K562 (cell line): ENCODE data around the gene HSPA1L. TPM values are rescaled to one million over a fixed set of nuclear protein-coding genes. Genes with fewer than 3 reads are reported as not detected.

Source experiments
- C11orf30 ChIP-seq: fragments of 450-650 bp; IDR thresholded peaks from 2 replicates; pipeline ENCODE4 v1.6.1; 2016; ENCODE audit warnings: low read depth, mild to moderate bottlenecking
- ETV6 ChIP-seq, 3 experiments: fragments of 150-350 bp in 1 of 3; sonication (generic) in 1 of 3; formaldehyde crosslinking in 1 of 3; IDR thresholded peaks; 2 replicates each; pipeline versions ENCODE4 v1.6.1 to v1.8.0; 2014 to 2022; ENCODE audit warnings: borderline replicate concordance in 2 of 3, low read depth in 2 of 3, antibody characterized with exemption in 1 of 3, low read length in 1 of 3, mild to moderate bottlenecking in 1 of 3, missing genetic modification reagents in 1 of 3
- KAT2B ChIP-seq: IDR thresholded peaks from one replicate; pipeline ENCODE4 v1.6.1; 2012; ENCODE audit warnings: low read depth, mild to moderate bottlenecking, control low read depth, inconsistent platforms, low read length, moderate library complexity
- MXD1 ChIP-seq: fragments of 250-450 bp; sonication (Bioruptor Pico); IDR thresholded peaks from 2 replicates; pipeline ENCODE4 v1.8.0; 2021; ENCODE audit warnings: borderline replicate concordance, mild to moderate bottlenecking, moderate library complexity; ENCODE audit not compliant: poor library complexity, severe bottlenecking
- SIN3B ChIP-seq: fragments of 450-650 bp; IDR thresholded peaks from 2 replicates; pipeline ENCODE4 v1.6.1; 2017; ENCODE audit warnings: low read depth, mild to moderate bottlenecking, moderate library complexity
- U2AF1 ChIP-seq: fragments of 200-400 bp; formaldehyde crosslinking; optimal IDR thresholded peaks from 2 replicates; pipeline ENCODE3; 2017; ENCODE audit warnings: mild to moderate bottlenecking, low read depth, low read length, moderate library complexity
- ZNF133 ChIP-seq: fragments of 250-450 bp; sonication (Bioruptor Pico); IDR thresholded peaks from 2 replicates; pipeline ENCODE4 v1.4.0; 2020; ENCODE audit warnings: mild to moderate bottlenecking
- polyA plus RNA-seq, 8 experiments: library from polyadenylated mRNA; depleted of rRNA in 4 of 8; stranded (reverse) in 5 of 8; unstranded in 3 of 8; fragments of >200 nt; fragmentation: Nextera tagmentation in 2 of 8; fragmentation: Illumina TruSeq in 1 of 8; extraction: Ambion mirVana in 2 of 8; extraction: Trizol in 1 of 8; gene quantifications; 2 replicates each; pipeline versions ENCODE4 v1.2.1 to v1.2.3, GENCODE V29; 2011 to 2014; ENCODE audit warnings: inconsistent platforms in 1 of 8, missing spikeins in 1 of 8
- total RNA-seq, 7 experiments: library from RNA; depleted of rRNA in 6 of 7; stranded (reverse); fragments of >200 nt in 6 of 7; fragmentation: Illumina TruSeq in 2 of 7; extraction: Trizol in 2 of 7; gene quantifications; 2 replicates each; pipeline versions ENCODE4 v1.2.1 to v1.2.3, GENCODE V29; 2011 to 2021; ENCODE audit warnings: low replicate concordance in 1 of 7
- TF ChIP-seq, protein P1 (sequence below): fragments of 200-600 bp; sonication (generic); IDR thresholded peaks from one replicate; pipeline ENCODE4 v1.6.1; 2012; ENCODE audit warnings: mild to moderate bottlenecking, low read depth, low read length, inconsistent platforms
- TF ChIP-seq, protein P2 (sequence below): fragments of 250-450 bp; sonication (Bioruptor Pico); IDR thresholded peaks from 2 replicates; pipeline ENCODE4 v1.5.0; 2020; ENCODE audit warnings: mild to moderate bottlenecking
- TF ChIP-seq, protein P3 (sequence below): fragments of 250-450 bp; sonication (Bioruptor Pico); IDR thresholded peaks from 2 replicates; pipeline ENCODE4 v1.5.0; 2021

Gene HSPA1L
- total and polyA plus RNA-seq, 9 of the 15 experiments (the other 6 are each of a cell fraction or from before 2014, with no cell fraction given), result 0.14 to 2.1 (median 1.3) TPM

GRCh38 chr6:31776989-31777666 lies 38.0 kb downstream of the HSPA1L start, which contains the start of gene VWA7 (continued):
- TF ChIP-seq, protein P1, sequence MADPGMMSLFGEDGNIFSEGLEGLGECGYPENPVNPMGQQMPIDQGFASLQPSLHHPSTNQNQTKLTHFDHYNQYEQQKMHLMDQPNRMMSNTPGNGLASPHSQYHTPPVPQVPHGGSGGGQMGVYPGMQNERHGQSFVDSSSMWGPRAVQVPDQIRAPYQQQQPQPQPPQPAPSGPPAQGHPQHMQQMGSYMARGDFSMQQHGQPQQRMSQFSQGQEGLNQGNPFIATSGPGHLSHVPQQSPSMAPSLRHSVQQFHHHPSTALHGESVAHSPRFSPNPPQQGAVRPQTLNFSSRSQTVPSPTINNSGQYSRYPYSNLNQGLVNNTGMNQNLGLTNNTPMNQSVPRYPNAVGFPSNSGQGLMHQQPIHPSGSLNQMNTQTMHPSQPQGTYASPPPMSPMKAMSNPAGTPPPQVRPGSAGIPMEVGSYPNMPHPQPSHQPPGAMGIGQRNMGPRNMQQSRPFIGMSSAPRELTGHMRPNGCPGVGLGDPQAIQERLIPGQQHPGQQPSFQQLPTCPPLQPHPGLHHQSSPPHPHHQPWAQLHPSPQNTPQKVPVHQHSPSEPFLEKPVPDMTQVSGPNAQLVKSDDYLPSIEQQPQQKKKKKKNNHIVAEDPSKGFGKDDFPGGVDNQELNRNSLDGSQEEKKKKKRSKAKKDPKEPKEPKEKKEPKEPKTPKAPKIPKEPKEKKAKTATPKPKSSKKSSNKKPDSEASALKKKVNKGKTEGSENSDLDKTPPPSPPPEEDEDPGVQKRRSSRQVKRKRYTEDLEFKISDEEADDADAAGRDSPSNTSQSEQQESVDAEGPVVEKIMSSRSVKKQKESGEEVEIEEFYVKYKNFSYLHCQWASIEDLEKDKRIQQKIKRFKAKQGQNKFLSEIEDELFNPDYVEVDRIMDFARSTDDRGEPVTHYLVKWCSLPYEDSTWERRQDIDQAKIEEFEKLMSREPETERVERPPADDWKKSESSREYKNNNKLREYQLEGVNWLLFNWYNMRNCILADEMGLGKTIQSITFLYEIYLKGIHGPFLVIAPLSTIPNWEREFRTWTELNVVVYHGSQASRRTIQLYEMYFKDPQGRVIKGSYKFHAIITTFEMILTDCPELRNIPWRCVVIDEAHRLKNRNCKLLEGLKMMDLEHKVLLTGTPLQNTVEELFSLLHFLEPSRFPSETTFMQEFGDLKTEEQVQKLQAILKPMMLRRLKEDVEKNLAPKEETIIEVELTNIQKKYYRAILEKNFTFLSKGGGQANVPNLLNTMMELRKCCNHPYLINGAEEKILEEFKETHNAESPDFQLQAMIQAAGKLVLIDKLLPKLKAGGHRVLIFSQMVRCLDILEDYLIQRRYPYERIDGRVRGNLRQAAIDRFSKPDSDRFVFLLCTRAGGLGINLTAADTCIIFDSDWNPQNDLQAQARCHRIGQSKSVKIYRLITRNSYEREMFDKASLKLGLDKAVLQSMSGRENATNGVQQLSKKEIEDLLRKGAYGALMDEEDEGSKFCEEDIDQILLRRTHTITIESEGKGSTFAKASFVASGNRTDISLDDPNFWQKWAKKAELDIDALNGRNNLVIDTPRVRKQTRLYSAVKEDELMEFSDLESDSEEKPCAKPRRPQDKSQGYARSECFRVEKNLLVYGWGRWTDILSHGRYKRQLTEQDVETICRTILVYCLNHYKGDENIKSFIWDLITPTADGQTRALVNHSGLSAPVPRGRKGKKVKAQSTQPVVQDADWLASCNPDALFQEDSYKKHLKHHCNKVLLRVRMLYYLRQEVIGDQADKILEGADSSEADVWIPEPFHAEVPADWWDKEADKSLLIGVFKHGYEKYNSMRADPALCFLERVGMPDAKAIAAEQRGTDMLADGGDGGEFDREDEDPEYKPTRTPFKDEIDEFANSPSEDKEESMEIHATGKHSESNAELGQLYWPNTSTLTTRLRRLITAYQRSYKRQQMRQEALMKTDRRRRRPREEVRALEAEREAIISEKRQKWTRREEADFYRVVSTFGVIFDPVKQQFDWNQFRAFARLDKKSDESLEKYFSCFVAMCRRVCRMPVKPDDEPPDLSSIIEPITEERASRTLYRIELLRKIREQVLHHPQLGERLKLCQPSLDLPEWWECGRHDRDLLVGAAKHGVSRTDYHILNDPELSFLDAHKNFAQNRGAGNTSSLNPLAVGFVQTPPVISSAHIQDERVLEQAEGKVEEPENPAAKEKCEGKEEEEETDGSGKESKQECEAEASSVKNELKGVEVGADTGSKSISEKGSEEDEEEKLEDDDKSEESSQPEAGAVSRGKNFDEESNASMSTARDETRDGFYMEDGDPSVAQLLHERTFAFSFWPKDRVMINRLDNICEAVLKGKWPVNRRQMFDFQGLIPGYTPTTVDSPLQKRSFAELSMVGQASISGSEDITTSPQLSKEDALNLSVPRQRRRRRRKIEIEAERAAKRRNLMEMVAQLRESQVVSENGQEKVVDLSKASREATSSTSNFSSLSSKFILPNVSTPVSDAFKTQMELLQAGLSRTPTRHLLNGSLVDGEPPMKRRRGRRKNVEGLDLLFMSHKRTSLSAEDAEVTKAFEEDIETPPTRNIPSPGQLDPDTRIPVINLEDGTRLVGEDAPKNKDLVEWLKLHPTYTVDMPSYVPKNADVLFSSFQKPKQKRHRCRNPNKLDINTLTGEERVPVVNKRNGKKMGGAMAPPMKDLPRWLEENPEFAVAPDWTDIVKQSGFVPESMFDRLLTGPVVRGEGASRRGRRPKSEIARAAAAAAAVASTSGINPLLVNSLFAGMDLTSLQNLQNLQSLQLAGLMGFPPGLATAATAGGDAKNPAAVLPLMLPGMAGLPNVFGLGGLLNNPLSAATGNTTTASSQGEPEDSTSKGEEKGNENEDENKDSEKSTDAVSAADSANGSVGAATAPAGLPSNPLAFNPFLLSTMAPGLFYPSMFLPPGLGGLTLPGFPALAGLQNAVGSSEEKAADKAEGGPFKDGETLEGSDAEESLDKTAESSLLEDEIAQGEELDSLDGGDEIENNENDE, result peak; percentile 10
- TF ChIP-seq C11orf30 (no peak), KAT2B (peak; percentile 47), U2AF1 (no peak), ETV6 (IDR thresholded peaks at IDR 0.05; ENCODE audit: borderline replicate concordance in 1 of 2, low read depth in 2 of 2, low read length in 1 of 2) (peak; percentile 72 to 88; a peak in 2 of 4 replicates), ETV6 (CRISPR knock-in tag; IDR thresholded peaks at IDR 0.05; ENCODE audit: borderline replicate concordance) (peak; percentile 18; the same call in 1 of the 2 replicates), SIN3B (no peak), ZNF133 (CRISPR knock-in tag) (no peak), MXD1 (CRISPR knock-in tag) (no peak)
- TF ChIP-seq, protein P2, sequence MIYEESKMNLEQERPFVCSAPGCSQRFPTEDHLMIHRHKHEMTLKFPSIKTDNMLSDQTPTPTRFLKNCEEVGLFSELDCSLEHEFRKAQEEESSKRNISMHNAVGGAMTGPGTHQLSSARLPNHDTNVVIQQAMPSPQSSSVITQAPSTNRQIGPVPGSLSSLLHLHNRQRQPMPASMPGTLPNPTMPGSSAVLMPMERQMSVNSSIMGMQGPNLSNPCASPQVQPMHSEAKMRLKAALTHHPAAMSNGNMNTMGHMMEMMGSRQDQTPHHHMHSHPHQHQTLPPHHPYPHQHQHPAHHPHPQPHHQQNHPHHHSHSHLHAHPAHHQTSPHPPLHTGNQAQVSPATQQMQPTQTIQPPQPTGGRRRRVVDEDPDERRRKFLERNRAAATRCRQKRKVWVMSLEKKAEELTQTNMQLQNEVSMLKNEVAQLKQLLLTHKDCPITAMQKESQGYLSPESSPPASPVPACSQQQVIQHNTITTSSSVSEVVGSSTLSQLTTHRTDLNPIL (CRISPR knock-in tag), result no peak; the same call in 1 of the 2 replicates
- TF ChIP-seq, protein P3, sequence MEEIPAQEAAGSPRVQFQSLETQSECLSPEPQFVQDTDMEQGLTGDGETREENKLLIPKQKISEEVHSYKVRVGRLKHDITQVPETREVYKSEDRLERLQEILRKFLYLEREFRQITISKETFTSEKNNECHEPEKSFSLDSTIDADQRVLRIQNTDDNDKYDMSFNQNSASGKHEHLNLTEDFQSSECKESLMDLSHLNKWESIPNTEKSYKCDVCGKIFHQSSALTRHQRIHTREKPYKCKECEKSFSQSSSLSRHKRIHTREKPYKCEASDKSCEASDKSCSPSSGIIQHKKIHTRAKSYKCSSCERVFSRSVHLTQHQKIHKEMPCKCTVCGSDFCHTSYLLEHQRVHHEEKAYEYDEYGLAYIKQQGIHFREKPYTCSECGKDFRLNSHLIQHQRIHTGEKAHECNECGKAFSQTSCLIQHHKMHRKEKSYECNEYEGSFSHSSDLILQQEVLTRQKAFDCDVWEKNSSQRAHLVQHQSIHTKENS, result no peak
